ENCODE data around the gene FAM107A. TPM values are rescaled to one million over a fixed set of nuclear protein-coding genes. Genes with fewer than 3 reads are reported as not detected.

Gene FAM107A
- total and polyA plus RNA-seq, 9 of the 15 experiments (the other 6 are each of a cell fraction or from before 2014, with no cell fraction given), result 0.07 TPM; not detected in 8

GRCh38 chr3:58522759-58523425 lies 54.3 kb downstream of the FAM107A start:
- ChIA-PET CTCF (ENCODE audit: low intra/inter-chr PET ratio) (interaction anchor here (0.7 kb wide), 1 partner anchor 9 kb away, joined by 4 read pairs; no protein-coding TSS in a partner anchor), POLR2A (interaction anchor here (0.6 to 2.0 kb wide), 3 partner anchors 15 to 169 kb away, joined by 3 to 6 read pairs (median 3); no protein-coding TSS in a partner anchor)
- peaks cover 15 to 25% of the 10 kb centered on the region in 2 experiments; a peak in 4 of 5 replicates for H3K4me1 ChIP-seq (replicated peaks in 1 of 2; ENCODE audit: control insufficient read depth in 2 of 2, insufficient read depth in 2 of 2, low read length in 2 of 2)
- in situ Hi-C loops (cut with MboI), result no loop called here
- no peaks in the 10 kb centered on the region for H3K9me1 ChIP-seq (ENCODE audit: control insufficient read depth, insufficient read depth, low read length)
- no peaks in the 10 kb centered on the region for H3K9me3 ChIP-seq (replicated peaks; ENCODE audit: control insufficient read depth, insufficient read depth, low read depth, low read length)
- no peak overlapping the region for H3K4me2 ChIP-seq (ENCODE audit: insufficient read depth, low read length)
- ATAC-seq, result no peak; the same call in 2 of the 3 replicates
- no peak overlapping the region for H3K9ac ChIP-seq (ENCODE audit: insufficient read depth in 1 of 2, low read depth in 2 of 2, low read length in 2 of 2)
- no peak overlapping the region for H3K27ac ChIP-seq (ENCODE audit: extremely low read depth, low read depth, low read length)
- H3K27me3 ChIP-seq (ENCODE audit: control insufficient read depth in 2 of 2, insufficient read depth in 2 of 2, low read length in 2 of 2), result no peaks in the 10 kb centered on the region
- no peaks in the 10 kb centered on the region for H4K20me1 ChIP-seq (replicated peaks; ENCODE audit: control insufficient read depth, insufficient read depth, low read length)
- H3K36me3 ChIP-seq (ENCODE audit: control insufficient read depth, insufficient read depth, low read length), result no peaks in the 10 kb centered on the region
- H2AFZ ChIP-seq (ENCODE audit: low read depth, low read length), result no peak overlapping the region
- BruUV-seq (replicated peaks), result no TSS peak
- DNase-seq (ENCODE audit: extremely low read depth in 1 of 4, low spot score in 3 of 4), result peak in 2 of 4 experiments; percentile 22 to 34
- intact Hi-C loops (cut with micrococcal nuclease), result no loop called here
- FAIRE-seq, result no peak
- no peak overlapping the region for H3K4me3 ChIP-seq
- WGBS (ENCODE audit: insufficient coverage, low coverage, missing lambda C conversion rate), result 28% methylated on average over 5 of the region's 5 CpGs
- no peaks in the 10 kb centered on the region for H3K79me2 ChIP-seq (ENCODE audit: control insufficient read depth, insufficient read depth, low read length)
- TF ChIP-seq ZNF561 (CRISPR knock-in tag; conservative IDR thresholded peaks at IDR 0.05) (no peak), BHLHE40 (IDR thresholded peaks at IDR 0.05; ENCODE audit: low read length) (no peak), KDM2B (CRISPR knock-in tag; IDR thresholded peaks at IDR 0.05) (no peak), ARID3B (CRISPR knock-in tag; IDR thresholded peaks at IDR 0.05; ENCODE audit: borderline replicate concordance) (no peak), SRSF3 (IDR thresholded peaks at IDR 0.05; ENCODE audit: insufficient read depth, low read length) (no peak), TAF9B (IDR thresholded peaks at IDR 0.05; ENCODE audit: partially characterized antibody) (no peak), TRIM24 (IDR thresholded peaks at IDR 0.05) (peak in 1 of 2 experiments; percentile 39; a peak in 1 of 4 replicates), JUND (IDR thresholded peaks at IDR 0.05; ENCODE audit: borderline replicate concordance, low read depth, low read length) (no peak), JUND (tag; IDR thresholded peaks at IDR 0.05; ENCODE audit: borderline replicate concordance, low read depth, low read length) (no peak), EP400 (IDR thresholded peaks at IDR 0.05) (no peak), HMGN3 (IDR thresholded peaks at IDR 0.05; ENCODE audit: borderline replicate concordance, extremely low read depth, insufficient read length, low read depth, low read length) (no peak), SRF (CRISPR knock-in tag; IDR thresholded peaks at IDR 0.05) (no peak), BCOR (IDR thresholded peaks at IDR 0.05) (peak; percentile 43; the same call in 1 of the 2 replicates), ZNF445 (CRISPR knock-in tag; IDR thresholded peaks at IDR 0.05; ENCODE audit: low read depth) (no peak), MBD2 (IDR thresholded peaks at IDR 0.05; ENCODE audit: borderline replicate concordance, low read depth) (no peak), IRF2 (CRISPR knock-in tag; IDR thresholded peaks at IDR 0.05) (no peak), ZNF263 (CRISPR knock-in tag; IDR thresholded peaks at IDR 0.05; ENCODE audit: borderline replicate concordance) (no peak)
- TF ChIP-seq, protein P1, sequence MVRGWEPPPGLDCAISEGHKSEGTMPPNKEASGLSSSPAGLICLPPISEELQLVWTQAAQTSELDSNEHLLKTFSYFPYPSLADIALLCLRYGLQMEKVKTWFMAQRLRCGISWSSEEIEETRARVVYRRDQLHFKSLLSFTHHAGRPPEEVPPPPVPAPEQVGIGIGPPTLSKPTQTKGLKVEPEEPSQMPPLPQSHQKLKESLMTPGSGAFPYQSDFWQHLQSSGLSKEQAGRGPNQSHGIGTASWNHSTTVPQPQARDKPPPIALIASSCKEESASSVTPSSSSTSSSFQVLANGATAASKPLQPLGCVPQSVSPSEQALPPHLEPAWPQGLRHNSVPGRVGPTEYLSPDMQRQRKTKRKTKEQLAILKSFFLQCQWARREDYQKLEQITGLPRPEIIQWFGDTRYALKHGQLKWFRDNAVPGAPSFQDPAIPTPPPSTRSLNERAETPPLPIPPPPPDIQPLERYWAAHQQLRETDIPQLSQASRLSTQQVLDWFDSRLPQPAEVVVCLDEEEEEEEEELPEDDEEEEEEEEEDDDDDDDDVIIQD (CRISPR knock-in tag; IDR thresholded peaks at IDR 0.05), result no peak
